ENCODE data around the gene CNDP2. TPM values are rescaled to one million over a fixed set of nuclear protein-coding genes. Genes with fewer than 3 reads are reported as not detected.

CNDP2 gene
- total and polyA plus RNA-seq, 2 of the 13 experiments (the other 11 are each of a cell fraction or from before 2014, with no cell fraction given): 64.7 to 80.8 TPM

DNA sequence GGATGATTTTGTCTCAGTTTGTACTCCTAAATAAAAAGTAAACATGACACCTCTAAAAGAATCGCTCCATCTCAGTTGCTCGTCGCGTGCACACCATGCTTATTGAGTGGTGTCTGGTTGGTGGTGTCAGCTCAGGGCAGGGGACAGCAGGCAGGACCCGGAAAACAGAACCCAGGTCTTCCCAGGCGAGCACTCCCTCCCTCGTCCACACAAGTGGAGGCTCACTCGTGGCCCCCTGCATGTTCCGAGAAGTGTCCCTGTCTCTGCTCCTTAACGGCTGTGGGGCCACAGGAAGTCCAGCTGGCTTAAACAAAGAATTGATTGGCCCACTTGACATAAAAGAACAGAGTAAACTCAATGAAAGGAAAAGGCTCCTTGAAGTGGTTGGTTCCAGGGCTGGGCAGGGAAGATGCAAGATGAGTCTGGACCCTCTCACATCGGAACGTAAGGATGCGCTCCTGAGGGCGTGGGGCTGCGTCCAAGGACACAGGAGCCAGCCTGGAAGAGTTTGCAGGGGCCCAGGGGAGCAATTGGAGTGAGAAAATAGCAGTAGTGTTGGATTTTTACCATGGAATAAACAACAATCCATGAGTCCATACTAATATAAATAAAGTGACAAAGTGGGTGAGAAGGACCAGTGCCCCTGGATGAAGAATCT lies 25.0 kb downstream of the CNDP2 start (continued):
- TF ChIP-seq SMAD9 (CRISPR knock-in tag; IDR thresholded peaks at IDR 0.05): no peak
- TF ChIP-seq KLF16 (CRISPR knock-in tag; IDR thresholded peaks at IDR 0.05): no peak

- POLR2A ChIA-PET: interaction anchor here (5.0 kb wide), 1 partner anchor 19 kb away, joined by 13 read pairs; no protein-coding TSS in a partner anchor
- no peak for ATAC-seq
- no peak for FAIRE-seq
These were observed 26.7 kb downstream of the CNDP2 start for GRCh38 chr18:74522635-74523548.

More at GRCh38 chr18:74522635-74523548, 26.7 kb downstream of the CNDP2 start:
- H3K9ac ChIP-seq (ENCODE audit: insufficient read depth, low read depth, low read length): no peak overlapping the region
- no peak overlapping the region for H3K4me2 ChIP-seq (ENCODE audit: low read depth, low read length)
- H4K20me1 ChIP-seq (ENCODE audit: insufficient read depth, low read length): no peaks in the 10 kb centered on the region
- no peak overlapping the region for H2AFZ ChIP-seq (ENCODE audit: low read length)
- no peaks in the 10 kb centered on the region for H3K79me2 ChIP-seq (ENCODE audit: insufficient read depth, low read length)
- H3K27ac ChIP-seq (ENCODE audit: extremely low read length, insufficient read depth, low read length): no peak overlapping the region
- in situ Hi-C loops (cut with HindIII; ENCODE audit: extremely low pct_ligation_motif_present, low pct_unique_long_range_greater_than_20kb): no loop called here
- no peaks in the 10 kb centered on the region for H3K27me3 ChIP-seq (ENCODE audit: control insufficient read depth in 1 of 2, insufficient read depth in 2 of 2, low read length in 2 of 2)
- H3K4me3 ChIP-seq (replicated peaks in 1 of 3; ENCODE audit: insufficient read depth in 1 of 3, low read depth in 2 of 3, low read length in 3 of 3): no peak overlapping the region
- peaks cover 7 to 33% of the 10 kb centered on the region in 2 experiments; a peak in 4 of 5 replicates for H3K36me3 ChIP-seq (replicated peaks in 1 of 2; ENCODE audit: control insufficient read depth in 1 of 2, insufficient read depth in 2 of 2, low read length in 2 of 2)
- H3K9me3 ChIP-seq (ENCODE audit: low read length): no peaks in the 10 kb centered on the region
- intact Hi-C loops (cut with micrococcal nuclease; ENCODE audit: unreplicated experiment): no loop called here
- DNase-seq (ENCODE audit: low spot score): no peak
- CTCF ChIA-PET (ENCODE audit: low intra/inter-chr PET ratio, low total read pairs): no interaction called here
- no TSS peak for BruUV-seq (replicated peaks)
- 91% methylated on average over 17 of the region's 23 CpGs for WGBS (ENCODE audit: low lambda C conversion rate)
- peaks cover 7% of the 10 kb centered on the region; the same call in 1 of the 2 replicates for H3K4me1 ChIP-seq (ENCODE audit: insufficient read depth, low read length)
- no peak for TF ChIP-seq ZNF256 (CRISPR knock-in tag; conservative IDR thresholded peaks at IDR 0.05)
- TF ChIP-seq SP1 (IDR thresholded peaks at IDR 0.05): no peak
- no peak for TF ChIP-seq SP1 (CRISPR knock-in tag; IDR thresholded peaks at IDR 0.05)
- no peak for TF ChIP-seq TEAD2 (CRISPR knock-in tag; IDR thresholded peaks at IDR 0.05)
- no peak for TF ChIP-seq ZNF564 (CRISPR knock-in tag; IDR thresholded peaks at IDR 0.05)
- TF ChIP-seq ZNF589 (CRISPR knock-in tag; conservative IDR thresholded peaks at IDR 0.05): no peak
- TF ChIP-seq ZNF562 (CRISPR knock-in tag; IDR thresholded peaks at IDR 0.05; ENCODE audit: borderline replicate concordance): no peak
- no peak for TF ChIP-seq NFIB (CRISPR knock-in tag; IDR thresholded peaks at IDR 0.05; ENCODE audit: borderline replicate concordance)
- no peak for TF ChIP-seq FOXJ3 (CRISPR knock-in tag; IDR thresholded peaks at IDR 0.05; ENCODE audit: borderline replicate concordance)
- no peak for TF ChIP-seq ERF (CRISPR knock-in tag; IDR thresholded peaks at IDR 0.05)
- TF ChIP-seq ZNF383 (CRISPR knock-in tag; IDR thresholded peaks at IDR 0.05; ENCODE audit: borderline replicate concordance): no peak
- TF ChIP-seq HNRNPH1 (optimal IDR thresholded peaks at IDR 0.05; ENCODE audit: low read depth, low read length): no peak

All from HepG2 (cell line).